SHP77 (cell line): ENCODE data around the gene TAF11L11.
"Not testable (repeated sequence)": the region's sequence is repeated elsewhere in the genome, so short reads cannot be mapped to it uniquely, and the experiment has no call there.

Experiments used
- DNase-seq, 2 experiments: peaks; one replicate each; lab custom pipeline; 2025; lab: John Stamatoyannopoulos, UW

Gene TAF11L11

GRCh38 chr5:17603880-17604279, at the start of gene TAF11L11:
TAF11L11 (plus strand) TSS chr5:17604183.
- not testable (repeated sequence) for DNase-seq

GRCh38 chr5:17585658-17586057, 18.3 kb upstream of the TAF11L11 start, which contains the start of gene TAF11L7:
TAF11L7 (minus strand) TSS chr5:17585758.
- DNase-seq, result not testable (repeated sequence)

DNA sequence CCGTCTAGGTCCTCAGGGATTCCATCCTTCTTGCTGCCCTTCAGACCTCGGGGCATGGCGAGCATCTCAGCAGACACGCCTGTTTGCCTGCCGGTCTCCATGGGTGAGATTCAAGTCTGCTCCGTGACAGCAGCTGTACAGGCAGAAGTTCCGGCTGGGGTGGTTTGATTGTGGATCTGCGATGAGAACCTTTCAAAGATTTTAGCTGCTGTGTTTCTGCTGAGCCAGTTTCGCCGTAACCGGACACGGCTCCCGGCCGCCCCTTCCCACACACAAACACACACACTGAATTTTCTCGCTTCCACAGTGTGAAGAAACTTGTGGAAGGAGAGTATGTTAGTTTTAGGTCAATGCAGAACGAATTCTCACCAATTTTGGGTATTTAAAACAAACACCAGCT, 13.1 kb upstream of the TAF11L11 start, which contains the start of gene TAF11L8:
Gene TAF11L8, minus strand, starts transcription at position 101 of the 400 bp plus-strand sequence.
- DNase-seq, result not testable (repeated sequence)

GRCh38 chr5:17594255-17594654, 9.7 kb upstream of the TAF11L11 start, which contains the start of gene TAF11L9:
TAF11L9 (minus strand) TSS chr5:17594394.
- not testable (repeated sequence) for DNase-seq

DNA sequence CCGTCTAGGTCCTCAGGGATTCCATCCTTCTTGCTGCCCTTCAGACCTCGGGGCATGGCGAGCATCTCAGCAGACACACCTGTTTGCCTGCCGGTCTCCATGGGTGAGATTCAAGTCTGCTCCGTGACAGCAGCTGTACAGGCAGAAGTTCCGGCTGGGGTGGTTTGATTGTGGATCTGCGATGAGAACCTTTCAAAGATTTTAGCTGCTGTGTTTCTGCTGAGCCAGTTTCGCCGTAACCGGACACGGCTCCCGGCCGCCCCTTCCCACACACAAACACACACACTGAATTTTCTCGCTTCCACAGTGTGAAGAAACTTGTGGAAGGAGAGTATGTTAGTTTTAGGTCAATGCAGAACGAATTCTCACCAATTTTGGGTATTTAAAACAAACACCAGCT, 6.3 kb upstream of the TAF11L11 start, which contains the start of gene TAF11L10:
Gene TAF11L10, minus strand, starts transcription at position 101 of the 400 bp plus-strand sequence.
- not testable (repeated sequence) for DNase-seq

DNA sequence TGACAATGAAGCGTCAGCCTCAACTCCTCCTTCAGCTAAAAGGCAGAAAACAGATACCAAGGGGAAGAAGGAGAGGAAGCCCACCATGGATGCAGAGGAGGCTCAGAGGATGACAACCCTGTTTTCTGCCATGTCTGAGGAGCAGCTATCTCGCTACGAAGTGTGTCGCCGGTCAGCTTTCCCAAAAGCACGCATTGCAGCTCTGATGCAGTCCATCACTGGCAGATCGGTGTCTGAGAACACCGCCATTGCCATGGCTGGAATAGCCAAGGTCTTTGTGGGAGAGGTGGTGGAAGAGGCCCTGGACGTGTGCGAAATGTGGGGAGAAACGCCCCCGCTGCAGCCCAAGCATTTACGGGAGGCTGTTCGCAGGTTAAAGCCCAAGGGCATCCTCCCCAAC, 968 bp downstream of the TAF11L11 start:
- no peak for DNase-seq

DNA sequence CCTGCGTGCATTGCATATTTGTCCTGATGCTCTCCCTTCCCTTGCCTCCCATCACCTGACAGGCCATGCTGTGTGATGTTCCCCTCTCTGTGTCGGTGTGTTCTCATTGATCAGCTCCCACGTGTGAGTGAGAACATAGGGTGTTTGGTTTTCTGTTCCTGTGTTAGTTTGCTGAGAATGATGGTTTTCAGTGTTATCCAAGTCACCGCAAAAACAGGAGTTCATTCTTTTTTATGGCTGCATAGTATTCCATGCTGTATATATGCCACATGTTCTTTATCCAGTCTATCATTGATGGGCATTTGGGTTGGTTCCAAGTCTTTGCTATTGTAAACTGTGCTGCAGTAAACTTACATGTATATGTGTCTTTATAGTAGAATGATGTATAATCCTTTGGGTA, 3.5 kb downstream of the TAF11L11 start:
- not testable (repeated sequence) for DNase-seq

DNA sequence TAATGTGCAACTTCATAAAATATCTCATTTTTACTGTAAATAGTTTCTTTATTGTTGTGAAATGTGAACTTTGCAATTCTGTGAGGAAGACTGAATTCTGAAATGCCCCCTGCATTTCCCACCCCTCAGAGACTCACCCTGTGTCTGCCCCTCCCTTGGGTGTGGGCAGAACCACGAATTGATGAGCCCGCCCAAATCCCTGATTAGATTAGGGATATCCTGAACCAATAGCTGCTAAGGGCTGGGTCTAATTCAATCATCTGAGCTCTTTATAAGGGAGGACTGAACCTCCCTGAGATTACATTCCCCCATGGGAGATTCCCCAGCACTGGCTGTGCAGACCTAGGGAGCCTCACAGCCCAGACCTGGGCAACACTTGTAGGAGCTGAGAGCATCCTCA, 6.1 kb downstream of the TAF11L11 start, which contains the start of gene TAF11L12:
Gene TAF11L12, plus strand, starts transcription at position 301 of the 400 bp plus-strand sequence.
- not testable (repeated sequence) for DNase-seq

- DNase-seq, result no peak
These were observed 11.1 kb downstream of the TAF11L11 start for GRCh38 chr5:17614872-17615605.

- DNase-seq, result no peak
These were observed 15.4 kb downstream of the TAF11L11 start for GRCh38 chr5:17619354-17619753.

DNA sequence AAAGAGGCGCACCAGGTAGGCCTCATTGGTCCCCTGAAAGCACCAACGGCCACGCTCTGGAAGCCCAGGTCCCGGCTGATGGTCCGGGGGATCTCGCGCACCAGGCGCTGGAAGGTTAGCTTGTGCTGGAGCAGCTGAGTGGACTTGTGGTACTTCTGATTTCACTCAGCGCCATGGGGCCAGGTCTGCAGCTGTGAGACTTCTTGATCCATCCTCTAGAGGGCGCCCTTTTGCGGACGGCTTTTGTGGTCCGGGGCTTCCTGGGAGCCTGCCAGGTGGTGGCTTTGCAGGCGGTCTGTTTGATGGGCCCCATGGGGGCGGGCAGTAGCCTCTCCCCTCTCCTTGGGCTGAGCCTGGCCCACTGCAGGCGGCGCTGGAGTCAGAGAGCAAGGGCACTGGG, 16.6 kb downstream of the TAF11L11 start:
- DNase-seq, result no peak

DNA sequence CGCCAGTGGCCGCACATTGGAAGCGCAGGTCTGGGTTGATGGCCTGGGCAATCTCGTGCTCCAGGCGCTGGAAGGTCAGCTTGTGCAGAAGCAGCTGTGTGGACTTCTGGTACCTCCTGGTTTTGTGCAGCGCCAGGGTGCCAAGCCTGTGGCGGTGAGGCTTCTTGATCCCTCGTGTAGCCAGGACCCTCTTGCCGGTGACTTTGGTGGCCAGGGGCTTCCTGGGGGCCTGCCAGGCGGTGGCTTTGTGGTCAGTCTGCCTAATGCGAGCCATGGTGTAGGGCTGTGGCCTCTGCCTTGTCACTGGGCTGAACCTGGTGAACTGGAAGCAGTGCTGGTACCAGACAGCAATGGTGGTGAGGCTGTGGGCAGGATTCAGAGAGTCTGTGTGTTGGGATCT, 21.7 kb downstream of the TAF11L11 start:
- no peak for DNase-seq

- DNase-seq, result not testable (repeated sequence)
These were observed 27.8 kb downstream of the TAF11L11 start, which contains the start of gene TAF11L13 for GRCh38 chr5:17631788-17632187. TAF11L13 (plus strand) TSS chr5:17632088.

GRCh38 chr5:17634160-17634559, 30.2 kb downstream of the TAF11L11 start, which contains the start of gene TAF11L14:
TAF11L14 (plus strand) TSS chr5:17634460.
- no peak for DNase-seq

- DNase-seq, result not testable (repeated sequence)
These were observed 45.2 kb downstream of the TAF11L11 start for GRCh38 chr5:17649232-17649631.

DNA sequence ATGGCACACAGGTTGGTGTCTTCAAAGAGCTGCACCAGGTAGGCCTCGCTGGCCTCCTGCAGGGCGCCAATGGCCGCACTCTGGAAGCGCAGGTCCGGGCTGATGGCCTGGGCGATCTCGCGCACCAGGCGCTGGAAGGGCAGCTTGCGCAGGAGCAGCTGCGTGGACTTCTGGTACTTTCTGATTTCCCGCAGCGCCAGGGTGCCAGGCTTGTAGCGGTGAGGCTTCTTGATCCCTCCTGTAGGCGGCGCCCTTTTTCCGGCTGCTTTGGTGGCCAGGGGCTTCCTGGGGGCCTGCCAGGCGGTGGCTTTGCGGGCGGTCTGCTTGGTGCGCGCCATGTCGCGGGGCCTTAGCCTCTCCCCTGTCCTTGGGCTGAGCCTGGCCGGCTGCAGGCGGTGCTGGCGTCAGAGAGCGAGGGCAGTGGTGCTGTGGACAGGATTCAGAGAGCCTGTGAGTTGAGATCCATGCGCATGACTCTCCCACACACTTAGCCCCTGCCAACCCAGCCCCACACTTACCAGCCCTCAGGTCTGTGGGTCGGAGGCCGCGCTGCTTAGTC, 51.3 kb downstream of the TAF11L11 start:
- not testable (repeated sequence) for DNase-seq
